Measurements from ENCODE around the gene ELAVL1.

Gene ELAVL1

GRCh38 chr19:7928741-7929701 lies 76.4 kb downstream of the ELAVL1 start:
- POLR2A ChIA-PET, result interaction anchor here (1.2 to 1.6 kb wide), 3 partner anchors 9 to 73 kb away, joined by 3 to 12 read pairs (median 3); partner anchors contain the start of genes SNAPC2 and TIMM44
- CTCF ChIA-PET, result interaction anchor here (0.6 to 4.0 kb wide), 18 partner anchors 7 to 406 kb away, joined by 3 to 20 read pairs (median 4); partner anchors contain the start of gene TIMM44
- H3K27me3 ChIP-seq (replicated peaks in 2 of 5; ENCODE audit: control insufficient read depth in 4 of 5, insufficient read depth in 5 of 5, low read length in 4 of 5), result no peaks in the 10 kb centered on the region
- peaks cover 0 to 27% (median 16%) of the 10 kb centered on the region in 4 experiments for H3K4me1 ChIP-seq (ENCODE audit: control extremely low read depth in 1 of 4, control insufficient read depth in 4 of 4, insufficient read depth in 4 of 4, low read length in 3 of 4)
- DNase-seq, result peak; percentile 90 to 96 (median 92)
- H3K27ac ChIP-seq (ENCODE audit: insufficient read depth in 1 of 2, low read depth in 1 of 2, low read length in 2 of 2, poor library complexity in 1 of 2, severe bottlenecking in 2 of 2), result no peak overlapping the region
- no peaks in the 10 kb centered on the region for H3K9me3 ChIP-seq (ENCODE audit: control extremely low read depth in 1 of 5, control insufficient read depth in 4 of 5, insufficient read depth in 2 of 5, low read depth in 1 of 5, low read length in 4 of 5)
- WGBS (ENCODE audit: insufficient coverage), result 63% methylated on average over 15 of the region's 24 CpGs
- H3K36me3 ChIP-seq (ENCODE audit: control insufficient read depth in 4 of 4, insufficient read depth in 4 of 4, low read length in 3 of 4), result peaks cover 6 to 47% (median 32%) of the 10 kb centered on the region in 4 experiments
- H3K4me3 ChIP-seq (ENCODE audit: control insufficient read depth in 1 of 7, extremely low read depth in 1 of 7, insufficient read depth in 4 of 7, low read depth in 2 of 7, low read length in 6 of 7), result no peak overlapping the region

- CTCF ChIA-PET, result interaction anchor here (0.6 to 4.0 kb wide), 7 partner anchors 10 to 133 kb away, joined by 3 to 20 read pairs (median 4); partner anchors contain the start of gene TIMM44
- no peak overlapping the region for H3K4me3 ChIP-seq (ENCODE audit: control insufficient read depth in 1 of 7, extremely low read depth in 1 of 7, insufficient read depth in 4 of 7, low read depth in 2 of 7, low read length in 6 of 7)
- H3K9me3 ChIP-seq (ENCODE audit: control extremely low read depth in 1 of 5, control insufficient read depth in 4 of 5, insufficient read depth in 2 of 5, low read depth in 1 of 5, low read length in 4 of 5), result no peaks in the 10 kb centered on the region
- H3K27ac ChIP-seq (ENCODE audit: insufficient read depth in 1 of 2, low read depth in 1 of 2, low read length in 2 of 2, poor library complexity in 1 of 2, severe bottlenecking in 2 of 2), result no peak overlapping the region
- peaks cover 0 to 27% (median 16%) of the 10 kb centered on the region in 4 experiments for H3K4me1 ChIP-seq (ENCODE audit: control extremely low read depth in 1 of 4, control insufficient read depth in 4 of 4, insufficient read depth in 4 of 4, low read length in 3 of 4)
- WGBS (ENCODE audit: insufficient coverage), result 98% methylated on average over 8 of the region's 9 CpGs
- no peak for DNase-seq
- H3K36me3 ChIP-seq (ENCODE audit: control insufficient read depth in 4 of 4, insufficient read depth in 4 of 4, low read length in 3 of 4), result peaks cover 6 to 40% (median 28%) of the 10 kb centered on the region in 4 experiments
- POLR2A ChIA-PET, result interaction anchor here (1.6 kb wide), 1 partner anchor 15 kb away, joined by 12 read pairs; the partner anchor contains the start of gene TIMM44
- no peaks in the 10 kb centered on the region for H3K27me3 ChIP-seq (replicated peaks in 2 of 5; ENCODE audit: control insufficient read depth in 4 of 5, insufficient read depth in 5 of 5, low read length in 4 of 5)
Observed at GRCh38 chr19:7928334-7928706, 77.1 kb downstream of the ELAVL1 start.

GRCh38 chr19:7927605-7928333 lies 77.7 kb downstream of the ELAVL1 start:
- Histone ChIP-seq H3K4me3 (ENCODE audit: control insufficient read depth in 1 of 7, extremely low read depth in 1 of 7, insufficient read depth in 4 of 7, low read depth in 2 of 7, low read length in 6 of 7) (no peak overlapping the region), H3K4me1 (ENCODE audit: control extremely low read depth in 1 of 4, control insufficient read depth in 4 of 4, insufficient read depth in 4 of 4, low read length in 3 of 4) (peaks cover 0 to 27% (median 16%) of the 10 kb centered on the region in 4 experiments), H3K36me3 (ENCODE audit: control insufficient read depth in 4 of 4, insufficient read depth in 4 of 4, low read length in 3 of 4) (peaks cover 6 to 35% (median 28%) of the 10 kb centered on the region in 4 experiments), H3K27me3 (replicated peaks in 2 of 5; ENCODE audit: control insufficient read depth in 4 of 5, insufficient read depth in 5 of 5, low read length in 4 of 5) (no peaks in the 10 kb centered on the region), H3K9me3 (ENCODE audit: control extremely low read depth in 1 of 5, control insufficient read depth in 4 of 5, insufficient read depth in 2 of 5, low read depth in 1 of 5, low read length in 4 of 5) (no peaks in the 10 kb centered on the region), H3K27ac (ENCODE audit: insufficient read depth in 1 of 2, low read depth in 1 of 2, low read length in 2 of 2, poor library complexity in 1 of 2, severe bottlenecking in 2 of 2) (no peak overlapping the region)
- ChIA-PET POLR2A (no interaction called here), CTCF (interaction anchor here (1.1 to 4.0 kb wide), 7 partner anchors 10 to 76 kb away, joined by 3 to 20 read pairs (median 4); partner anchors contain the start of genes MAP2K7 and TIMM44)
- WGBS (ENCODE audit: insufficient coverage), result 98% methylated on average over 16 of the region's 23 CpGs
- DNase-seq, result no peak

GRCh38 chr19:7926727-7927604 lies 78.5 kb downstream of the ELAVL1 start:
- H3K9me3 ChIP-seq (ENCODE audit: control extremely low read depth in 1 of 5, control insufficient read depth in 4 of 5, insufficient read depth in 2 of 5, low read depth in 1 of 5, low read length in 4 of 5), result no peaks in the 10 kb centered on the region
- POLR2A ChIA-PET, result interaction anchor here (1.1 kb wide), 1 partner anchor 17 kb away, joined by 4 read pairs; no protein-coding TSS in a partner anchor
- DNase-seq, result no peak
- WGBS (ENCODE audit: insufficient coverage), result 95% methylated on average over 25 of the region's 32 CpGs
- peaks cover 2 to 35% (median 27%) of the 10 kb centered on the region in 4 experiments for H3K36me3 ChIP-seq (ENCODE audit: control insufficient read depth in 4 of 4, insufficient read depth in 4 of 4, low read length in 3 of 4)
- H3K4me1 ChIP-seq (ENCODE audit: control extremely low read depth in 1 of 4, control insufficient read depth in 4 of 4, insufficient read depth in 4 of 4, low read length in 3 of 4), result peaks cover 0 to 28% (median 17%) of the 10 kb centered on the region in 4 experiments
- H3K27ac ChIP-seq (ENCODE audit: insufficient read depth in 1 of 2, low read depth in 1 of 2, low read length in 2 of 2, poor library complexity in 1 of 2, severe bottlenecking in 2 of 2), result no peak overlapping the region
- H3K4me3 ChIP-seq (ENCODE audit: control insufficient read depth in 1 of 7, extremely low read depth in 1 of 7, insufficient read depth in 4 of 7, low read depth in 2 of 7, low read length in 6 of 7), result no peak overlapping the region
- CTCF ChIA-PET, result interaction anchor here (1.1 to 4.0 kb wide), 7 partner anchors 9 to 76 kb away, joined by 3 to 20 read pairs (median 4); partner anchors contain the start of genes MAP2K7 and TIMM44
- H3K27me3 ChIP-seq (replicated peaks in 2 of 5; ENCODE audit: control insufficient read depth in 4 of 5, insufficient read depth in 5 of 5, low read length in 4 of 5), result no peaks in the 10 kb centered on the region

GRCh38 chr19:7926021-7926726 lies 79.3 kb downstream of the ELAVL1 start, which contains the start of gene CTXN1:
CTXN1 (minus strand) TSS chr19:7926135; CDS start chr19:7925538, 597 bp downstream.
- DNase-seq, result peak in 2 of 3 donors; percentile 52 to 57
- CTCF ChIA-PET, result interaction anchor here (1.1 to 4.0 kb wide), 6 partner anchors 9 to 77 kb away, joined by 3 to 20 read pairs (median 4); partner anchors contain the start of genes MAP2K7 and TIMM44
- H3K27me3 ChIP-seq (replicated peaks in 2 of 5; ENCODE audit: control insufficient read depth in 4 of 5, insufficient read depth in 5 of 5, low read length in 4 of 5), result no peaks in the 10 kb centered on the region
- WGBS (ENCODE audit: insufficient coverage), result 24% methylated on average over 50 of the region's 65 CpGs
- POLR2A ChIA-PET, result interaction anchor here (1.1 kb wide), 1 partner anchor 18 kb away, joined by 4 read pairs; no protein-coding TSS in a partner anchor
- peak within 1 kb of the TSS in 1 of 2 experiments; percentile 14 for H3K27ac ChIP-seq (ENCODE audit: insufficient read depth in 1 of 2, low read depth in 1 of 2, low read length in 2 of 2, poor library complexity in 1 of 2, severe bottlenecking in 2 of 2)
- H3K36me3 ChIP-seq (ENCODE audit: control insufficient read depth in 4 of 4, insufficient read depth in 4 of 4, low read length in 3 of 4), result peaks cover 0 to 28% (median 20%) of the 10 kb centered on the region in 4 experiments
- H3K9me3 ChIP-seq (ENCODE audit: control extremely low read depth in 1 of 5, control insufficient read depth in 4 of 5, insufficient read depth in 2 of 5, low read depth in 1 of 5, low read length in 4 of 5), result no peaks in the 10 kb centered on the region
- H3K4me1 ChIP-seq (ENCODE audit: control extremely low read depth in 1 of 4, control insufficient read depth in 4 of 4, insufficient read depth in 4 of 4, low read length in 3 of 4), result peaks cover 0 to 36% (median 24%) of the 10 kb centered on the region in 4 experiments
- peak within 1 kb of the TSS in 6 of 7 experiments; percentile 10 to 68 (median 28) for H3K4me3 ChIP-seq (ENCODE audit: control insufficient read depth in 1 of 7, extremely low read depth in 1 of 7, insufficient read depth in 4 of 7, low read depth in 2 of 7, low read length in 6 of 7)

Data from common myeloid progenitor, CD34-positive (primary cell).